B cell (primary cell): ENCODE measurements around the gene PGAM2.

Experiments used
- EZH2 ChIP-seq: IDR thresholded peaks from 2 replicates; pipeline ENCODE4 v1.6.1; 2012; ENCODE audit warnings: borderline replicate concordance, low read depth, mild to moderate bottlenecking, moderate library complexity, low read length; ENCODE audit not compliant: insufficient read depth, poor library complexity, severe bottlenecking
- TF ChIP-seq, protein P1 (sequence below): fragments of 200-600 bp; IDR thresholded peaks from one replicate; pipeline ENCODE4 v1.8.0; 2022; ENCODE audit warnings: antibody characterized with exemption, mild to moderate bottlenecking

DNA sequence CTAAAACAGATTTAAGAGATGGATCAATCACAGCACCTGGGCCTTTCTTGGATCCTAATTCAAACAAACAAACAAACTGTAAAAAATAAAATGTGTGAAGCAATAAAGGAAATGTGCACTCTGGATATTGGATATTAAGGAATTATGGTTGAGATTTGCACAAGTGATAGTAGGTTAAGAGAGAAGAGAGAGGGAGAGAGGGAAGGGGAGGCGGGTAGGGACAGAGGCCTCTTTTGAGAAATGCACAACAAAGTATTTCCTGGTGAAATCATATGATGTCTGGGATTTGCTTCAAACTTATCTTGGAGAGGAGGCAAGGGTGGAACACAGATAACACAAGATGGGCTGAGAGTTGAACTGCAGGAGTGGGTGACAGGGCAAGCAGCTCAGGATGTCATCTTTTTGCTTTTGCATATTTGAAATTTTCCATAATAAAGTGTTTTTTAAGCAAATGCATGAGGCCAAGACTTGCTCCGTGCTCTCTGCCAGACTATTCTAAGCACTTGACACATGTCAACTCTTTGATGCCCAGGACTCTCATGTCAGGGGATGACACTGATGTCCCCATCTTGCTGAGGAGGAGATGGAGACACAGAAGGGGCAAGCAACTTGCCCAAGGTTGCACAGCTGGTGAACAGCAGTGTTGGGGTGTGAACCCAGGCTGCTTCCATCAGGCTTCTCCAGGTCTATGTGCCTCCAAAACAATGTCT, 29.7 kb upstream of the PGAM2 start:
- TF ChIP-seq, protein P1, sequence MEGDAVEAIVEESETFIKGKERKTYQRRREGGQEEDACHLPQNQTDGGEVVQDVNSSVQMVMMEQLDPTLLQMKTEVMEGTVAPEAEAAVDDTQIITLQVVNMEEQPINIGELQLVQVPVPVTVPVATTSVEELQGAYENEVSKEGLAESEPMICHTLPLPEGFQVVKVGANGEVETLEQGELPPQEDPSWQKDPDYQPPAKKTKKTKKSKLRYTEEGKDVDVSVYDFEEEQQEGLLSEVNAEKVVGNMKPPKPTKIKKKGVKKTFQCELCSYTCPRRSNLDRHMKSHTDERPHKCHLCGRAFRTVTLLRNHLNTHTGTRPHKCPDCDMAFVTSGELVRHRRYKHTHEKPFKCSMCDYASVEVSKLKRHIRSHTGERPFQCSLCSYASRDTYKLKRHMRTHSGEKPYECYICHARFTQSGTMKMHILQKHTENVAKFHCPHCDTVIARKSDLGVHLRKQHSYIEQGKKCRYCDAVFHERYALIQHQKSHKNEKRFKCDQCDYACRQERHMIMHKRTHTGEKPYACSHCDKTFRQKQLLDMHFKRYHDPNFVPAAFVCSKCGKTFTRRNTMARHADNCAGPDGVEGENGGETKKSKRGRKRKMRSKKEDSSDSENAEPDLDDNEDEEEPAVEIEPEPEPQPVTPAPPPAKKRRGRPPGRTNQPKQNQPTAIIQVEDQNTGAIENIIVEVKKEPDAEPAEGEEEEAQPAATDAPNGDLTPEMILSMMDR: no peak
- no peak for TF ChIP-seq EZH2
